Urinary bladder (tissue), 4 donors: Measurements from ENCODE around the gene APOA1. TPM values are rescaled to one million over a fixed set of nuclear protein-coding genes. Genes with fewer than 3 reads are reported as not detected.

Experiments
- DNase-seq: peaks from one replicate; pipeline ENCODE4 v3.0.0-alpha.2; 2015; ENCODE audit errors: extremely low spot score
- H3K27ac ChIP-seq: one replicate; pipeline ENCODE4 v1.5.1; 2013; ENCODE audit warnings: low read depth, mild to moderate bottlenecking, moderate library complexity
- H3K36me3 ChIP-seq: one replicate; pipeline ENCODE4 v1.6.1; 2013; ENCODE audit warnings: mild to moderate bottlenecking, moderate library complexity; ENCODE audit not compliant: insufficient read depth
- H3K4me1 ChIP-seq: one replicate; pipeline ENCODE4 v1.6.1; 2013; ENCODE audit warnings: mild to moderate bottlenecking, moderate library complexity; ENCODE audit not compliant: insufficient read depth
- H3K4me3 ChIP-seq: one replicate; pipeline ENCODE4 v1.5.1; 2013; ENCODE audit warnings: low read depth, low read length
- WGBS: extraction: QIAGEN DNeasy Blood & Tissue Kit; methylation state at CpG from one replicate; pipeline ENCODE4 v1.1.7; 2013; 5-methylcytosine and 5-hydroxymethylcytosine counted together
- polyA plus RNA-seq: library from polyadenylated mRNA; stranded (reverse); fragments of 200-250 nt; gene quantifications from one replicate; pipeline ENCODE4 v1.2.3, GENCODE V29; 2013
- total RNA-seq: library from RNA; depleted of rRNA; stranded (reverse); fragments of >200 nt; gene quantifications from one replicate; pipeline ENCODE4 v1.2.3, GENCODE V29; 2014
- donor health status: healthy with polysubstance abuse.
- donor health status: healthy.

APOA1 gene
- total and polyA plus RNA-seq, 2 donors, result 1.1 to 5.2 TPM

- no peaks in the 10 kb centered on the region for H3K36me3 ChIP-seq
- H3K4me1 ChIP-seq, result no peaks in the 10 kb centered on the region
- H3K4me3 ChIP-seq, result no peak overlapping the region
- H3K27ac ChIP-seq, result no peak overlapping the region
- WGBS, result 28% methylated on average over 31 of the region's 31 CpGs
- no peak for DNase-seq
These were observed 46.2 kb downstream of the APOA1 start for GRCh38 chr11:116791002-116791812.

- no peak for DNase-seq
- no peaks in the 10 kb centered on the region for H3K36me3 ChIP-seq
- 83% methylated on average over 53 of the region's 53 CpGs for WGBS
These were observed 47.0 kb downstream of the APOA1 start for GRCh38 chr11:116790167-116791001.

GRCh38 chr11:116788975-116789374 is 48.4 kb downstream of the APOA1 start:
- no peak for DNase-seq
- no peak overlapping the region for H3K27ac ChIP-seq
- WGBS, result 87% methylated on average over 4 of the region's 4 CpGs
- H3K4me1 ChIP-seq, result no peaks in the 10 kb centered on the region
- no peak overlapping the region for H3K4me3 ChIP-seq
- no peaks in the 10 kb centered on the region for H3K36me3 ChIP-seq

More at GRCh38 chr11:116790167-116791001, 47.0 kb downstream of the APOA1 start:
- H3K27ac ChIP-seq, result no peak overlapping the region
- H3K4me3 ChIP-seq, result no peak overlapping the region
- H3K4me1 ChIP-seq, result no peaks in the 10 kb centered on the region

- WGBS, result 52% methylated on average over 4 of the region's 4 CpGs
- Histone ChIP-seq H3K27ac (no peak overlapping the region), H3K36me3 (no peaks in the 10 kb centered on the region), H3K4me1 (no peaks in the 10 kb centered on the region), H3K4me3 (peak overlapping the region; percentile 89)
- no peak for DNase-seq
These were observed 48.9 kb downstream of the APOA1 start for GRCh38 chr11:116788534-116788933.

GRCh38 chr11:116787786-116788486 is 49.5 kb downstream of the APOA1 start, which contains the start of gene ZPR1:
TSS of gene ZPR1 (minus strand) at chr11:116788023. CDS start at chr11:116787990, 33 bp downstream.
- no peaks in the 10 kb centered on the region for H3K36me3 ChIP-seq
- WGBS, result under 1% methylated on average over 56 of the region's 56 CpGs
- H3K4me3 ChIP-seq, result peak within 1 kb of the TSS; percentile 89
- DNase-seq, result peak; percentile 76
- peak within 1 kb of the TSS; percentile 65 for H3K27ac ChIP-seq
- no peaks in the 10 kb centered on the region for H3K4me1 ChIP-seq

- Histone ChIP-seq H3K4me3 (peak overlapping the region; percentile 89), H3K36me3 (no peaks in the 10 kb centered on the region), H3K27ac (no peak overlapping the region), H3K4me1 (no peaks in the 10 kb centered on the region)
- no peak for DNase-seq
- under 1% methylated on average over 15 of the region's 15 CpGs for WGBS
These were observed 50.0 kb downstream of the APOA1 start for GRCh38 chr11:116787436-116787785.

GRCh38 chr11:116786966-116787365 is 50.5 kb downstream of the APOA1 start:
- WGBS, result 61% methylated on average over 5 of the region's 5 CpGs
- no peaks in the 10 kb centered on the region for H3K4me1 ChIP-seq
- no peaks in the 10 kb centered on the region for H3K36me3 ChIP-seq
- H3K27ac ChIP-seq, result no peak overlapping the region
- DNase-seq, result no peak
- H3K4me3 ChIP-seq, result peak overlapping the region; percentile 89

- Histone ChIP-seq H3K27ac (no peak overlapping the region), H3K4me1 (no peaks in the 10 kb centered on the region), H3K4me3 (no peak overlapping the region), H3K36me3 (no peaks in the 10 kb centered on the region)
- 93% methylated on average over 2 of the region's 2 CpGs for WGBS
- no peak for DNase-seq
These were observed 51.1 kb downstream of the APOA1 start for GRCh38 chr11:116786326-116786725.

Other genes starting within 250 kb of the APOA1 start
- 13.5 TPM for gene BUD13, start 64.6 kb downstream of the APOA1 start, total RNA-seq
- gene BUD13, start 64.6 kb downstream of the APOA1 start, polyA plus RNA-seq, result 14.4 TPM
- gene ZPR1, start 49.6 kb downstream of the APOA1 start, total RNA-seq, result 17.9 TPM
- gene ZPR1, start 49.6 kb downstream of the APOA1 start, polyA plus RNA-seq, result 27.4 TPM
- gene APOA5, start 45.7 kb downstream of the APOA1 start, total RNA-seq, result not detected
- 0.38 TPM for gene APOA5, start 45.7 kb downstream of the APOA1 start, polyA plus RNA-seq
- gene APOA4, start 14.3 kb downstream of the APOA1 start, total RNA-seq, result not detected
- 0.06 TPM for gene APOA4, start 14.3 kb downstream of the APOA1 start, polyA plus RNA-seq
- gene APOC3, start 7.7 kb downstream of the APOA1 start, total RNA-seq, result not detected
- gene APOC3, start 7.7 kb downstream of the APOA1 start, polyA plus RNA-seq, result 4.1 TPM